OCI-LY7 (cell line): Measurements from ENCODE around the gene KCNQ1OT1. TPM values are rescaled to one million over a fixed set of nuclear protein-coding genes. Genes with fewer than 3 reads are reported as not detected.

Experiments
- BruUV-seq: library from RNA; stranded (reverse); fragments of 400-500 nt; replicated peaks from 2 replicates; lab custom pipeline; 2021; lab: Mats Ljungman, UMichigan
- CTCF ChIA-PET: fragments of 300-600 bp; sonication (Branson Sonifier 250); formaldehyde crosslinking; loops from one replicate; lab custom pipeline; 2022; ENCODE audit warnings: antibody characterized with exemption; ENCODE audit not compliant: unreplicated experiment; lab: Charles Lee
- POLR2A ChIA-PET: fragments of 300-600 bp; sonication (Branson Sonifier 250); formaldehyde crosslinking; loops from one replicate; lab custom pipeline; 2022; ENCODE audit warnings: antibody characterized with exemption; lab: Charles Lee
- DNase-seq: peaks from one replicate; pipeline ENCODE4 v3.0.0-alpha.2; 2015; ENCODE audit warnings: low spot score
- H2AFZ ChIP-seq: fragments of 200-600 bp; sonication (generic), shearing (Covaris generic); 2 replicates; pipeline ENCODE4 v1.6.1; 2014; ENCODE audit warnings: mild to moderate bottlenecking, antibody characterized with exemption, low read length, moderate library complexity
- H3K27ac ChIP-seq: fragments of 200-600 bp; sonication (generic); 2 replicates; pipeline ENCODE4 v1.5.1; 2014; ENCODE audit warnings: mixed run types, low read depth, mild to moderate bottlenecking, moderate library complexity, low read length, inconsistent platforms; ENCODE audit not compliant: poor library complexity, severe bottlenecking
- H3K36me3 ChIP-seq: fragments of 200-600 bp; sonication (generic); 2 replicates; pipeline ENCODE4 v1.6.1; 2014; ENCODE audit warnings: mild to moderate bottlenecking, antibody characterized with exemption, low read length, moderate library complexity, mixed read lengths; ENCODE audit not compliant: insufficient read depth
- H3K4me1 ChIP-seq: fragments of 200-600 bp; sonication (generic); 2 replicates; pipeline ENCODE4 v1.5.1; 2014; ENCODE audit warnings: mild to moderate bottlenecking, low read length; ENCODE audit not compliant: insufficient read depth, poor library complexity, severe bottlenecking
- H3K4me2 ChIP-seq: fragments of 200-600 bp; sonication (generic); 2 replicates; pipeline ENCODE4 v1.6.1; 2014; ENCODE audit warnings: mild to moderate bottlenecking, low read length
- H3K4me3 ChIP-seq: fragments of 200-600 bp; sonication (generic); 2 replicates; pipeline ENCODE4 v1.5.1; 2014; ENCODE audit warnings: mild to moderate bottlenecking, low read depth, low read length; ENCODE audit not compliant: poor library complexity, severe bottlenecking
- H3K79me2 ChIP-seq: fragments of 200-600 bp; sonication (generic); 2 replicates; pipeline ENCODE4 v1.6.1; 2016; ENCODE audit warnings: low read depth, mild to moderate bottlenecking, low read length, moderate library complexity, mixed read lengths; ENCODE audit not compliant: insufficient read depth
- H3K9me2 ChIP-seq: fragments of 200-600 bp; sonication (generic); 2 replicates; pipeline ENCODE4 v1.6.1; 2016; ENCODE audit warnings: mild to moderate bottlenecking, low read length, mixed read lengths; ENCODE audit not compliant: insufficient read depth
- H3K9me3 ChIP-seq: fragments of 200-600 bp; sonication (generic); 2 replicates; pipeline ENCODE4 v1.6.1; 2014; ENCODE audit warnings: mild to moderate bottlenecking, mixed run types, low read length, mixed read lengths
- H4K20me1 ChIP-seq: fragments of 200-600 bp; sonication (generic); 2 replicates; pipeline ENCODE4 v1.6.1; 2014; ENCODE audit warnings: mild to moderate bottlenecking, antibody characterized with exemption, low read length, moderate library complexity, mixed read lengths; ENCODE audit not compliant: insufficient read depth
- EZH2phosphoT487 ChIP-seq: fragments of 200-600 bp; sonication (generic); IDR thresholded peaks from 2 replicates; pipeline ENCODE4 v1.6.1; 2018; ENCODE audit warnings: low read depth, borderline replicate concordance, mild to moderate bottlenecking, mixed run types, antibody characterized with exemption, low read length, moderate library complexity, mixed read lengths
- intact Hi-C: fragments of 100-400 bp; cut with micrococcal nuclease; formaldehyde crosslinking; loops from one replicate; pipeline ENCODE4 v1.10.0; 2022; ENCODE audit not compliant: unreplicated experiment
- total RNA-seq, 2 experiments: library from RNA; depleted of rRNA in 1 of 2; stranded (reverse); fragments of >200 nt in 1 of 2; shearing (Covaris generic) in 1 of 2; gene quantifications; 2 replicates each; pipeline ENCODE4 v1.2.3, GENCODE V29; 2014 to 2022
- TF ChIP-seq, protein P1 (sequence below): fragments of 200-600 bp; sonication (generic); conservative IDR thresholded peaks from 2 replicates; pipeline ENCODE4 v1.5.1; 2014; ENCODE audit warnings: mild to moderate bottlenecking, antibody characterized with exemption, low read length, moderate library complexity, mixed read lengths

Gene KCNQ1OT1
- total RNA-seq, 2 experiments from 2014 or later: 2.9 to 3.4 TPM

DNA sequence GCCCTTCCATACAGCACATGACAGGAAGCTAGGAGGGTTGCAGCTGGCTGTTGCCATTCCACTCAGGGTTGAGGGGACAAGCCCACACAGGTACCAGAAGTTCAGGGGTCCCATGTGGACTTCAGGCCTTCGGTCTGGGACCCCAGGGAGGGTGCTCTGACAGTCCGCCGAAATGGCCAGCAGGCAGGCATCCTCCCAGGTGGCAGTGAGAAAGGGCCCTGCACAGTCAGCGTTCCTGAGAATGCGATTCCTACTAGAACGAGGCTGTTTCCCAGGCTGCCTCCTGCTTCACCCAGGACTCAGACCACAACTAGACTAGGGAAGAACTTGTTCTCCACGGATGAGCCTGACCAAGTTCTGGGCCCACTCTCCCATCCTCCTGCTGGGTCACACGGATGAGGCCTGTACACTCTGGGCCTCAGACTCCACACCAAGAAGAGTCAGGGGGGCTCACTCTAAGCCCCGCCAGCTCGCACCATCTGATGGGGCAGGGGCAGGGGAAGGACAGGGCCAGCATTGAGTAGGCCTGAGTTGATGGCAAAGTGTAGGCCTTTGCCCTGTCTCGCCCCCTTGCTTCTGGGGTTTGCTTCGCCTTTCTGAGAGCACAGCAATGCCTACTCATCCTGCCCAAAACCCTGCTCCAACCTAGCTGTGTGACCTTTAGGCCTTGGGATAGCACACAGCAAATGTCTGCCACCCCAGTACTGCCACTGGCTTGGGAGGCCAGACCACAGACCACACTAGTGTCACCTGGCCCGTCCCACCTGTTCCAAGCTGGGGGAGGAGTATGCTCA, 14.0 kb downstream of the KCNQ1OT1 start:
- Histone ChIP-seq H3K4me3 (no peak overlapping the region), H3K9me3 (no peaks in the 10 kb centered on the region), H3K9me2 (no peaks in the 10 kb centered on the region), H3K79me2 (no peaks in the 10 kb centered on the region), H2AFZ (no peak overlapping the region), H3K4me1 (peaks cover 14% of the 10 kb centered on the region), H3K36me3 (no peaks in the 10 kb centered on the region), H3K27ac (no peak overlapping the region), H3K4me2 (no peak overlapping the region), H4K20me1 (peaks cover 4% of the 10 kb centered on the region; the same call in 1 of the 2 replicates)
- intact Hi-C loops: no loop called here
- ChIA-PET POLR2A (no interaction called here), CTCF (interaction anchor here (0.6 kb wide), 1 partner anchor 22 kb away, joined by 3 read pairs; no protein-coding TSS in a partner anchor)
- TF ChIP-seq, protein P1, sequence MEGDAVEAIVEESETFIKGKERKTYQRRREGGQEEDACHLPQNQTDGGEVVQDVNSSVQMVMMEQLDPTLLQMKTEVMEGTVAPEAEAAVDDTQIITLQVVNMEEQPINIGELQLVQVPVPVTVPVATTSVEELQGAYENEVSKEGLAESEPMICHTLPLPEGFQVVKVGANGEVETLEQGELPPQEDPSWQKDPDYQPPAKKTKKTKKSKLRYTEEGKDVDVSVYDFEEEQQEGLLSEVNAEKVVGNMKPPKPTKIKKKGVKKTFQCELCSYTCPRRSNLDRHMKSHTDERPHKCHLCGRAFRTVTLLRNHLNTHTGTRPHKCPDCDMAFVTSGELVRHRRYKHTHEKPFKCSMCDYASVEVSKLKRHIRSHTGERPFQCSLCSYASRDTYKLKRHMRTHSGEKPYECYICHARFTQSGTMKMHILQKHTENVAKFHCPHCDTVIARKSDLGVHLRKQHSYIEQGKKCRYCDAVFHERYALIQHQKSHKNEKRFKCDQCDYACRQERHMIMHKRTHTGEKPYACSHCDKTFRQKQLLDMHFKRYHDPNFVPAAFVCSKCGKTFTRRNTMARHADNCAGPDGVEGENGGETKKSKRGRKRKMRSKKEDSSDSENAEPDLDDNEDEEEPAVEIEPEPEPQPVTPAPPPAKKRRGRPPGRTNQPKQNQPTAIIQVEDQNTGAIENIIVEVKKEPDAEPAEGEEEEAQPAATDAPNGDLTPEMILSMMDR: no peak
- no peak for TF ChIP-seq EZH2phosphoT487
- no TSS peak for BruUV-seq
- DNase-seq: no peak

GRCh38 chr11:2685051-2685450, 14.7 kb downstream of the KCNQ1OT1 start:
- BruUV-seq: no TSS peak
- CTCF ChIA-PET: no interaction called here
- Histone ChIP-seq H3K79me2 (no peaks in the 10 kb centered on the region), H3K27ac (no peak overlapping the region), H3K4me1 (peaks cover 14% of the 10 kb centered on the region), H2AFZ (no peak overlapping the region), H3K4me2 (no peak overlapping the region), H3K9me3 (no peaks in the 10 kb centered on the region), H3K4me3 (no peak overlapping the region), H3K36me3 (no peaks in the 10 kb centered on the region), H3K9me2 (no peaks in the 10 kb centered on the region), H4K20me1 (peaks cover 5% of the 10 kb centered on the region; the same call in 1 of the 2 replicates)
- DNase-seq: no peak
- POLR2A ChIA-PET: no interaction called here
- no peak for TF ChIP-seq EZH2phosphoT487
- TF ChIP-seq, protein P1: no peak
- intact Hi-C loops: no loop called here

DNA sequence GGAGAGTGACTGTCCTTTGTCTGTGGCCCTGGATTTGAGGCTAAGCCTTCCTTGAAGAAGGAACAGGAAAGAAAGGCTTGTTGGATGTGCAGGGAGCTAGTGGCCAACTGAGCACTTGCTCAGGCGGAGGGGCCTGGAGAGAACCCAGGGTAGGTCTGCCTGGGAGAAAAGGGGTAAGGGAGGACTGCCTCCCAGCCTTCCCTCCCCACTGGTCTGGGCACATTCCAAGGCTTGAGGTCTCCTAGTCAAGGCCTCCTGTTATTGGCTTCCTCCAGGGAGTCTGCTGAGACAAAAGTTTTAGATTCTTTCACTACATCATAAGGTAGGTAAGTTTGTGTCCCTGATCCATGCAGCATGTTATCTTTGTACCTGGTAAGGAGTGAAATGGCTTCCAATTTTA, 15.2 kb downstream of the KCNQ1OT1 start:
- TF ChIP-seq, protein P1: no peak
- TF ChIP-seq EZH2phosphoT487: no peak
- no peak for DNase-seq
- H3K4me3 ChIP-seq: no peak overlapping the region
- H2AFZ ChIP-seq: no peak overlapping the region
- H3K4me1 ChIP-seq: peaks cover 14% of the 10 kb centered on the region
- BruUV-seq: no TSS peak
- intact Hi-C loops: no loop called here
- no peak overlapping the region for H3K27ac ChIP-seq
- no peaks in the 10 kb centered on the region for H3K9me2 ChIP-seq
- no peak overlapping the region for H3K4me2 ChIP-seq
- POLR2A ChIA-PET: no interaction called here
- H4K20me1 ChIP-seq: peaks cover 5% of the 10 kb centered on the region; the same call in 1 of the 2 replicates
- H3K36me3 ChIP-seq: no peaks in the 10 kb centered on the region
- no peaks in the 10 kb centered on the region for H3K9me3 ChIP-seq
- CTCF ChIA-PET: no interaction called here
- no peaks in the 10 kb centered on the region for H3K79me2 ChIP-seq
